Muscle layer of duodenum (tissue), 2 donors: ENCODE results near the gene DNM3.

Source experiments
- H3K27ac ChIP-seq: one replicate; pipeline ENCODE4 v1.7.0; 2013; ENCODE audit warnings: mild to moderate bottlenecking, low read length
- H3K27me3 ChIP-seq: one replicate; pipeline ENCODE4 v1.7.0; 2013; ENCODE audit warnings: low read depth, mild to moderate bottlenecking, control low read depth, low read length
- H3K36me3 ChIP-seq, 2 donors: one replicate each; pipeline ENCODE4 v1.7.0; 2013; ENCODE audit warnings: low read length in 2 of 2, control low read depth in 1 of 2, mild to moderate bottlenecking in 1 of 2; ENCODE audit not compliant: insufficient read depth in 2 of 2, control insufficient read depth in 1 of 2
- H3K4me1 ChIP-seq, 2 donors: one replicate each; pipeline ENCODE4 v1.7.0; 2013; ENCODE audit warnings: low read length in 2 of 2, mild to moderate bottlenecking in 2 of 2, control low read depth in 1 of 2, moderate library complexity in 1 of 2; ENCODE audit not compliant: insufficient read depth in 2 of 2, control insufficient read depth in 1 of 2
- H3K4me3 ChIP-seq, 2 donors: one replicate each; pipeline ENCODE4 v1.7.0; 2013; ENCODE audit warnings: low read length in 2 of 2, low read depth in 1 of 2, mild to moderate bottlenecking in 1 of 2
- H3K9me3 ChIP-seq, 2 donors: one replicate each; pipeline ENCODE4 v1.7.0; 2013; ENCODE audit warnings: low read length in 2 of 2, control low read depth in 1 of 2, mild to moderate bottlenecking in 1 of 2; ENCODE audit not compliant: control insufficient read depth in 1 of 2
- donor health status: healthy.

The DNM3 gene

GRCh38 chr1:172219966-172220365 is 378.7 kb downstream of the DNM3 start:
- Histone ChIP-seq H3K4me3 (no peak overlapping the region), H3K4me1 (no peaks in the 10 kb centered on the region), H3K27me3 (no peaks in the 10 kb centered on the region), H3K9me3 (no peaks in the 10 kb centered on the region), H3K27ac (no peak overlapping the region), H3K36me3 (no peaks in the 10 kb centered on the region)

GRCh38 chr1:172220376-172220775 is 379.1 kb downstream of the DNM3 start:
- no peaks in the 10 kb centered on the region for H3K4me1 ChIP-seq
- H3K9me3 ChIP-seq, result no peaks in the 10 kb centered on the region
- H3K36me3 ChIP-seq, result no peaks in the 10 kb centered on the region
- no peak overlapping the region for H3K27ac ChIP-seq
- no peaks in the 10 kb centered on the region for H3K27me3 ChIP-seq
- no peak overlapping the region for H3K4me3 ChIP-seq

GRCh38 chr1:172221436-172221835 is 380.1 kb downstream of the DNM3 start:
- no peak overlapping the region for H3K4me3 ChIP-seq
- H3K27me3 ChIP-seq, result no peaks in the 10 kb centered on the region

DNA sequence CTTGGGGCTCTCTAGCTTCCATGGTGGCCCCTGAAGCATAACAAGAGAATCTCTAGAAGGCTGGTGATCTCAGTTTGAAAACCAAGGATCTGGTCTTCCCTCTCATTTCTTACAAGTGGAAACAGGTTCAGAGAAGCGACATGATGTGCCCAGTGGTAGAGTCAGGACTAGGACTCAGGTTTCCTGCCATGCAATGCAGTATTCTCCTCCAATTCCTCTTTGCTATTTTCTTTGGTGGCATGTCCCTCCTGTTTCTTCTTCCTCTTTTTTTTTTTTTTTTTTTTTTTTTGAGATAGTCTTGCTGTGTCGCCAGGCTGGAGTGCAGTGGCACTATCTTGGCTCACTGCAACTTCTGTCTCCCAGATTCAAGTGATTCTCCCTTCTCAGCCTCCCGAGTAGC is 383.6 kb downstream of the DNM3 start:
- H3K36me3 ChIP-seq, result no peaks in the 10 kb centered on the region
- H3K27me3 ChIP-seq, result no peaks in the 10 kb centered on the region
- no peak overlapping the region for H3K4me3 ChIP-seq
- no peaks in the 10 kb centered on the region for H3K4me1 ChIP-seq
- no peak overlapping the region for H3K27ac ChIP-seq
- no peaks in the 10 kb centered on the region for H3K9me3 ChIP-seq

More at GRCh38 chr1:172221436-172221835, 380.1 kb downstream of the DNM3 start:
- no peaks in the 10 kb centered on the region for H3K9me3 ChIP-seq
- no peaks in the 10 kb centered on the region for H3K36me3 ChIP-seq
- H3K4me1 ChIP-seq, result no peaks in the 10 kb centered on the region
- no peak overlapping the region for H3K27ac ChIP-seq

- no peaks in the 10 kb centered on the region for H3K27me3 ChIP-seq
- no peaks in the 10 kb centered on the region for H3K36me3 ChIP-seq
- H3K9me3 ChIP-seq, result no peaks in the 10 kb centered on the region
- H3K27ac ChIP-seq, result no peak overlapping the region
- no peaks in the 10 kb centered on the region for H3K4me1 ChIP-seq
- H3K4me3 ChIP-seq, result no peak overlapping the region
These were observed 388.6 kb downstream of the DNM3 start for GRCh38 chr1:172229942-172230341.

DNA sequence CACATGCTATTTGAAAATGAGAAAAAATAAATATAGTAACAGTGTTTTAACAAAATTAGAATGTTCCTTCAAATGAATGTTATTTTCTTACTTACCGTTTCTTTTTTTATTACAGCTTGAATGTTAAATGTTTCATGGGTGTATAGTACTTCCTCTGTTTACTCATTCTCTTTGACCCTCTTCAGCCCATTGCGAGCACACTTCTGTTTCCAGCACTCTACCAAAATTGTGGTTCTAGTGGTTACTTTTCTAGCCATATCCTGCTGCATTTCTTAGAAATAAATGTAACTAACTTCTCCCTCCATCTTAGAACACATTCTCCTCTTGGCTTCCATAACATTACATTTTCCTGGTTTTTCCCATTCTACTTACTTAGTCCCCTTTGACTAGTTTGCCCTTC is 389.2 kb downstream of the DNM3 start:
- H3K4me1 ChIP-seq, result no peaks in the 10 kb centered on the region
- no peak overlapping the region for H3K27ac ChIP-seq
- H3K27me3 ChIP-seq, result no peaks in the 10 kb centered on the region
- H3K4me3 ChIP-seq, result no peak overlapping the region
- H3K9me3 ChIP-seq, result no peaks in the 10 kb centered on the region
- no peaks in the 10 kb centered on the region for H3K36me3 ChIP-seq

- Histone ChIP-seq H3K9me3 (no peaks in the 10 kb centered on the region), H3K36me3 (no peaks in the 10 kb centered on the region), H3K4me1 (peaks cover 0 to 12% of the 10 kb centered on the region in 2 donors), H3K27ac (no peak overlapping the region), H3K27me3 (no peaks in the 10 kb centered on the region), H3K4me3 (no peak overlapping the region)
These were observed 395.7 kb downstream of the DNM3 start for GRCh38 chr1:172236958-172237357.

DNA sequence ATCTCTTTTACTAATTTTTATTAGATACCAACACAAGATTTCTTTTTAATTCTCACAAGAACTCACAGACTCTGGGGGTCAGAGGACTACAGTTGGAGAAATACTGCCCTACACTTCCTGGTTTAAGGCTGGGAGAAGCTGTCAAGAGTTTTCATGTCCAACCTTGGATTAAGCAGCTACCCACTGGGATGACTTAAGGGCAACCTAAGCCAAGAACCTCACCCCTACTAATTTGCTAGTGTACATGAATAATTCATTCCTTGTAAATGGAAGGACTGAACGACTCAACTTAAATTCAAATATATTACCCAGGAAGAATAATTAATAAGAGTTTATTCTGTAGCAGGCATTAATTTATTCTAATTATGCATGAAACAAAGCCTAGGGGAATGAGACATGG is 396.9 kb downstream of the DNM3 start:
- H3K4me1 ChIP-seq, result peaks cover 0 to 12% of the 10 kb centered on the region in 2 donors
- no peak overlapping the region for H3K4me3 ChIP-seq
- no peak overlapping the region for H3K27ac ChIP-seq
- no peaks in the 10 kb centered on the region for H3K9me3 ChIP-seq
- H3K36me3 ChIP-seq, result no peaks in the 10 kb centered on the region
- H3K27me3 ChIP-seq, result no peaks in the 10 kb centered on the region

DNA sequence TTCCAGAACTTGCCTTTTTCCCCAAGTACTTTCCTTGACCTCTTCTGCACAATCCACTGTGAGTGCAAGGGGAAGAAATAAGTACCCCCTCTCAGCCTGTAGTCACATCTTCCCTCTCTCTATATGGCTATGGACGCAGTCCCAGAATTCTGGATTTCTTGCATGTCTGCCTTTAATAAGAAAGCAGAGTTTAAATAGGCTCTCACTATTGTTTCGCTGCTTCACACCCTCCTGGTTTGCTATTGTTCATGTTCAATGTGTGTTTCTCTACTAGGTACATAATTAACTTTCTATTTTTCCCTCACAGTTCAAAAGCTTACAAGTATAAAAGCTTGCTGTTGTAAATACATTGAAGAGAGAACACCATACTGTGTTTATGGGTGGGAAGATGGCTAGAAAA is 397.7 kb downstream of the DNM3 start:
- H3K27me3 ChIP-seq, result no peaks in the 10 kb centered on the region

DNA sequence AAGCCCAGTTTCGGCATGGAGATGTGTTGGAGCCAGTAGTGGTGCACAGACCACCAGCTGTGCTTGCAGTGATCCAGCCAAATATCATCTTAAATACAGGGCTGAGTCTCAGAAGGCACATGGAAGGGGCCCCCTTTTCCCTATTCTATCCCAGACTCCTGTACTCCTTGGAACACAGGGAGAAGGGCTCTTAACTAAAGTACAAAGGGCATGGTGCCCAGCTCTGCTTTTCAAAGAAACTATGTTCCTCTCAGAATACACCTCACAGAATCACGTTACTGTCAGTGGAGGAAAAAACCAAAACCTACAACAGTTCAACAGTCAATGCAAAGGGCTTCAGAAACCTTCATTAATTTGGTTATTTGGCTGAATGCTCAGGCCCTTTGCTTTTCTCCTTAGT is 398.6 kb downstream of the DNM3 start:
- Histone ChIP-seq H3K4me1 (peaks cover 0 to 12% of the 10 kb centered on the region in 2 donors), H3K27ac (no peak overlapping the region), H3K4me3 (no peak overlapping the region), H3K36me3 (no peaks in the 10 kb centered on the region), H3K9me3 (no peaks in the 10 kb centered on the region), H3K27me3 (no peaks in the 10 kb centered on the region)

More for the DNA sequence above, 397.7 kb downstream of the DNM3 start:
- Histone ChIP-seq H3K4me3 (no peak overlapping the region), H3K4me1 (peaks cover 0 to 12% of the 10 kb centered on the region in 2 donors), H3K9me3 (no peaks in the 10 kb centered on the region), H3K27ac (no peak overlapping the region), H3K36me3 (no peaks in the 10 kb centered on the region)

GRCh38 chr1:172241540-172241939 is 400.2 kb downstream of the DNM3 start:
- H3K36me3 ChIP-seq, result no peaks in the 10 kb centered on the region
- peaks cover 0 to 12% of the 10 kb centered on the region in 2 donors for H3K4me1 ChIP-seq
- H3K4me3 ChIP-seq, result no peak overlapping the region
- H3K27me3 ChIP-seq, result no peaks in the 10 kb centered on the region
- no peak overlapping the region for H3K27ac ChIP-seq
- no peaks in the 10 kb centered on the region for H3K9me3 ChIP-seq

- H3K27ac ChIP-seq, result no peak overlapping the region
- peaks cover 0 to 7% of the 10 kb centered on the region in 2 donors for H3K4me1 ChIP-seq
- H3K27me3 ChIP-seq, result no peaks in the 10 kb centered on the region
- no peaks in the 10 kb centered on the region for H3K36me3 ChIP-seq
- H3K9me3 ChIP-seq, result no peaks in the 10 kb centered on the region
- no peak overlapping the region for H3K4me3 ChIP-seq
These were observed 403.6 kb downstream of the DNM3 start for GRCh38 chr1:172244865-172245264.
